Right kidney (tissue), 1 donor: ENCODE data around the gene EDN2.
A peak's percentile ranks its signal among the peaks of the same experiment; 100 is the strongest.

Experiments used
- DNase-seq: peaks from one replicate; pipeline ENCODE4 v3.0.0-alpha.2; 2016

The EDN2 gene

GRCh38 chr1:41483001-41483850, 1.3 kb downstream of the EDN2 start:
- no peak for DNase-seq

DNA sequence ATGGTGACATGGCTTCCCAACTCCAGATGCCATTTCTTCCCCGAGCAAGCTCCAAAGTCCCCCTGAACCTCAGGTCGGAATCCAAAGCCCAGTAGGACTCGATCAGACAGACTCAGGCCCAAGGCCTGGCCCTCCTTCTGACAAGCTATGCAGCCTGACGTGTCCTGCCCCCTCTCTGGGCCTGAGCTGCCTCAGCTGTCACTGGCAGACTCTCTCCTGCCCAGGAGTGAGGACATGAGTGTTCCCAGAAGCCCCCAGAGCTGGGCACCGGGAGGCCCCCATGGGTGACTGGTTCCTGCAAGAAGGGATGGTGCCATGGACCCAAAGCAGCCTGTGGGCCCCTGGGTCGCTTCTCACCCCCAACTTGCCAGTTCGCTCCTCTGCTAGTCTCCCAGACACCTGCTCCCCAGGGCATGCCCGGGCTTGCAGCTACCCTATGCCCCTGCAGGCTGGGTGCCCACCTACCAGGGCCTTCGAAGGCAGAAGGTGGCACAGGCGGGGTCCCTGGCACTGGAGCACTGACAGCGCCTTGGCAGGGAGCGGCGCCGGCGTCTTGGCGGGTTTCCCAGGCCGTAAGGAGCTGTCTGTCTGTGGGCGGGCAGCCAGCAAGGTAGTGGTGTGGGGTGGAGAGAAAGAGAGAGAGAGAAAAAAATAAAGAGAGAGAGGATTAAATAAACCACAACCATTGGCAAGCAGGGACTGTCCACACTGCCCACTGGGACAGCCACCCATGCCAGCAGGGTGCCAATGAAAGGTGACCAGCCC, 2.3 kb downstream of the EDN2 start:
- DNase-seq: no peak

GRCh38 chr1:41481109-41481775, 3.2 kb downstream of the EDN2 start:
- DNase-seq: no peak

DNA sequence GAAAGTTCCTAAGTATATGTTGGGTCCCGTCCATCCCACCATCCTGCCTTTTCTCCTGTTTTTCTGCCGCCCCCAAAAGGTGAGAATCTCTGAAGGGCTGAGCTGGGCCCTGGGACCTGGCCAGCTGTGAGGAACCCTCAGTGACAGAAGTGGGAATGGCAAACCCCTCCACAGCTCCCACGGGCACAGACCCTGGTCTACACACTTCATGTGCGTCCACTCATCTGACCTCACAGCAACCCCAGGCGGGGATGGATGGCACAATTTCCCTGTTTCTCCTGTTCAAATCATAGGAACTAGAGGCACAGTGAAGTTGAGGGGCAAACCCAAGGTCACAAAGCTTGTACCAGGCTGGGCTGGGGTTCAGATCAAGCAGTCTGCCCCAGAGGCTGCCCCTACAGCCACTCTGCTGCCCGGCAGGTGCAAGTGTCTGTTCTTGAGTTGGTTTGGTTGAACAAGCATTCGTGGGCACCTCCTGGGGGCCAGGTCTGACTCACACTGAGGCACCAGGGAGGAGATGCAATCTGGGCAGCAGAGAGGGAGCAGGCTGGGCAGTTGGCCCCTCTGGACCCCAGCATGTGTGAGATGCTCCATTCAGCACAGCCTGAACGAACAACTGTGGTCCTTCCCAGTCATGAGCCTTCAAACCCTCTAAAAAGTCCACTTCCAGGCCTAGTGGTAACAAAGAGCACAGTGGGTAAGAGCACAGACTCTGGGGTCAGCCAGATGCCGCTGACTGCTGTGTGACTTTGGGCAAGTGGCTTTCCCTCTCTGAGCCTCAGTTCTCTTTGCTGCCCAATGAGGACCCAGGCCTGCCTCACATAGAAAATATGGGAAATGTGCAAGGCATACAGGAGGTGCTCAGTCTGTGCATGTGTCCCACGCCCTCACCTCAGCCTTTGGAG, 4.0 kb downstream of the EDN2 start:
- DNase-seq: no peak

GRCh38 chr1:41479808-41480160, 4.7 kb downstream of the EDN2 start:
- no peak for DNase-seq

GRCh38 chr1:41479000-41479807, 5.3 kb downstream of the EDN2 start:
- no peak for DNase-seq

DNA sequence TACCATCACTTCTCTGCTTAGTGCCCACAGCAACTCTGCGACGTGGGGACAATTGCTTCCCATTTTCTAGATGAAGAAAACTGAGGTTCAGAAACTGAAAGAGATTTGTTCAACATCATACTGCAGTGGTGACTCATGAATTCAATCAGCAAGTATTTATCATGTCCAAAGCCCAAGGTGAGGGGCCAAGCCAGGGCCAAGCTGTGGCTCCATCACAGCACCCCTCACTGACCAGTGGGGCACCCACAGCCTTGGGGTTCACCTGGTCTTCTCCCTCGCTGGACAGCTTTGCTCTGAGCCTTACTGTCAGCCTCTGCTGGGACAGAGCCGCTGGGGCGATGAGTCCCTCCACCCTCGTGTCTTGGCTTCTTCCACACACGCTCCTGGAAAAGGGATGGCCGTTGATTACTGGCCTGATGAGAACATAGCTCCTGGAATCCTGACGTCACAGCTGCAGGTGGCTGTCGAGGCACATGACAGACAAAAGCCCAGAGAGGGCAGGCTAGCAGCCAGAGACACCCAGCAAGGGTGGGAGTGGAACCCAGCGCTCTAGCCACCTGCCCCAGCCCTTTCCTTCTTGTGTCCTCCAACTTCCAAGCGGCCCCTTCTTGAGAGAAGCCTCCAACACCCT, 6.2 kb downstream of the EDN2 start:
- DNase-seq: no peak

DNA sequence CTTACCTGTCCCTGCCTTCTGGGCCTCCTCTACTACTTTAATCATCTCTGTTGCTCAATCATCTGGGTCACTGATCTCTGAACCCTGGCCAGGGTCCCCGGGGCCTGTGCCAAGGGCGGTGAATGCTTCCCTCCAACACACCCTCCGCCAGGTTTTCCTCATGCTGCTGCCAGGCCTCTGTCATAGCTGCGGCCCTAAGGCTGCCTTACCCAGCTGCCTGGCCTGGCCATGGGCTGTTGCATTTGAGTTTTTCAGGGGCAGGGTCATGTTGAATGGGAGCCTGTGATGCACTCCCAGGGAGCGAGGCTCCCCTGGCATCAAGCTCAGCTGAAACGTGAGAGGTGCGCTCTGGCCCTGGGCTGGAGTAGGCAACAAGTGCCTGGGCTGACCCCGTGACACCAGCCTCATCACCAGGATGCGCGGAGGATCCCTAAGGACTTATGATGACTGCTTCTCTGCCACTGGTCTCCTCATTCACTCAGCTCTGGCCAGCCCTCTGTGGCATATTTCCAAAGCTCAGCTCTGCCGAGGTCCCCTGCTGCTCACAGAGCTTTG, 7.6 kb downstream of the EDN2 start:
- DNase-seq: peak; percentile 21

DNA sequence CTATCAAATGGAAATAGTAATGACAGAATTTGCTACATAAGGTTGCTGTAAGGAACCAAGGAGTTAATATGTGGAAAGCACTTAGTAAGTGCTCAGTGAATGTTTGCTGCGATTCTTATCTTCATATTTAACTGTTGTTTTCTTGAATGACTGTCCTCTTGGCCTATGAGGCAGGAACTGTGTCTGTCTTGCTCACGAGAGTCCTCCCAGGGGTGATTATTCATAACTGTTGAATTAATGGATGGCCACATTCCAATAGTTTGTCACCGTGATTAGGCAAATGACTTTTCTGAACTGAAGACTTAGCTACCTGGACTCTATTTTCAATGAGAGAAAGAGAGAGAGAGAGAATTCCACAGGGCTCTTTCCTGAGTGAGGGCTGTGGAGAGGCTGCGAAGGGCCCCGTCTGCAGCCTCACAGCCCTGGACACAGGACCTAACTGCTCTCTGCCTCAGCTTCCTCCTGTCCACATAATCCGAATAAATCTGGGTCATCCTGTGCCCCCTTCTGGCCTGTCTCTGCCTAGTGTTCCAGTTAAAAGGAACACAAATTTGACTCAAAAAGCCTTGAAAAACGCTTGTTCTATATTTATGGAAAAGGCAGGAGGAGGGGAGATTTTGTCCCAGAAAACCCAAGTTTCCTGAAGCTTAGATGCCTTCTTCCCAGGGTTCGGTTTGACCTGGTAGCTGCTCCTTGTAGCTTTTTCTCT, 8.5 kb downstream of the EDN2 start:
- DNase-seq: no peak

DNA sequence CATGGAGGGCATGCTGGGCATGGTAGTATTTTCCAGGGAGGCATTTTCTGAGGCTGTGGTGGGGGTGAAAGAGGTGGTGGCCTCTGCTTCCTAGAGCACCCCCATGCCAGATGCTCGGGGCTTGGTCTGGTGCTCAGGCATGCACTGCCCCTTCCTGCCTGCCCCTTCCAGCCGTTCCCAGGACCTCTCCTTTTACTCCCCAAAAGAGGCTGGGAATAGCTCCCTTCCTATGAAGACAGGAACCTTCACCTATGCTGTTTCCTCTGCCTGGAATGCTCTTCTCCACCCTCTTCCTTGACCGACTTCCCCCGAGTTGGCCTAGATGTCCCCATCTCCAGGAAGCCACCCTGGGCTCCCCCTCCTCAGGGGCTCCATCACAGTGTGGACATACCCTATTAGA, 9.1 kb downstream of the EDN2 start:
- DNase-seq: no peak

DNA sequence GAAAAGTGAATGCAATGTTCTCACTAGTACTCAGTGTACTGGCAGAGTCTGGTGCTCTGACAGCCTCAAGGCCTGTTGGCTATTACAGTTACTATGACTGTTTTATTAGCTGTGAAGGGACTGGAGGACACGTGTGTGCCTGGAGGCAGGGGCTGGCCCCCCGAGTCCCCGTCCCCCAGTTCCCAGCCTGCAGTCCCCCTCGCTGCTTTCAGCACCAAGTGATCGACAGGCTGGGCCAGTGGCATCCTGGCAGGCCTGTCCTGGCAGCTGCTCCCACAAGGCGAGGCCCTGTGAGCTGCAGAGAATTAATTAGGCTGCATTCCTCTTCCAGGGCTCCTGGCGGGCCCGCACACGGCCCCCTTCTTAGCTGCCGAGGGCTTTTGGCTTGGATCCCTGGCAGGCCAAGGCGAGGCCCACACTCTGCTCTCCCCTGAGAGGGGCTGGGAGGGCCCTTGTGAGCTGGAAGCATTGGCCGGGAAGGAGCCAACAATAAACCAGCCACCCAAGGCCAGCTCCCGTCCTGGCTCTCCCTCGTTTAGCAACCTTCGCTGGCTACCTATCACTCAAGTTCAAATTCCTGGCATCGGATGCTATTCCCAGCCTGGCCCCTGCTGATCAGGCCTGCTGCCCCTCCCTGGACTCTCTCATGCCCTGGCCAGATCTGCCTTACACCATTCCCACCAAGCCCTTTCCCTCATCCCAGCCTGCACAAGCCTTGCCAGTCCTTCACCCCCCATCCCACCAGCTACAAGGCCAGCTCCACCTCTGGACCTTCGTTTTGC, 9.8 kb downstream of the EDN2 start:
- peak; percentile 49 for DNase-seq

- no peak for DNase-seq
Observed at GRCh38 chr1:41473738-41474362, 10.6 kb downstream of the EDN2 start.

DNA sequence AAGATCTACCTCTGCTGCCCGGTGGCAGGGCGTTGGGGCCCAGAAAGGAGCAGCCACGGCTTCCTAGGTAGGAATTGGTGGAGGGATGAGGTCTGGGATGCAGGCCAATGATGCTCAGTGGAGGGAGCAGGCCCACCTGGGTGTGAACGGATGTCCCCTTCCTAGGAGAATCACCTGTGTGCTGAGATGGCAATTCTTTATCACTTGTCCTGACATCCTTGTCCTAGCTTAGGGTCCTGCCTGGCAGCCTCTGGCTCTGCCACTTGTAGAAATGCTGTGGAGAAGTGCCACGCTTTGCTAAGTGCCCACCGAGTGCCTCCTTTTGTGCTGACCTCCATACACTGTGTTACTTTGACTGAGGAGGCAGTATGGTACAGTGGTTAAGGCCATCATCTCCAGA, 12.8 kb downstream of the EDN2 start:
- no peak for DNase-seq

DNA sequence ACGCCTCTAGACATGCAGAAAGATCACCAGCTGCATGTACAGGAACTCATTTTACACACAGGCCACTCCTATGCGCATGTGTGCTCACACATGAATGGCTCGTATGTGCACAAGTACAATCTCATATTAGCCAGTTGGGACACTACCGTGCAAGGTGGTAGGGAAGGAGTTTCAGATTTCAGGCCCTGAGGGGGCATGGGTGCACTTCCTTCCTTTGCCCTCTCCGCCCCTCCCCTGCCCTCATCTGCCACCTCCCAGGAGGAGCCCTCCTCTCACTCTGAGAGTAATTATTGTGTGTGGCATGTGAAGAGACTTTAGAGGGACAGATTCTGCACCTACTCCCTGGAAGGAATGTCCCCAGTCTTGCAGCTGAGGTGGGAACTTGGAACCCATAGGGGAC, 14.8 kb downstream of the EDN2 start:
- DNase-seq: no peak

- no peak for DNase-seq
Observed at GRCh38 chr1:41468122-41468762, 16.2 kb downstream of the EDN2 start.

GRCh38 chr1:41467673-41468072, 16.8 kb downstream of the EDN2 start:
- DNase-seq: no peak

GRCh38 chr1:41466146-41466545, 18.3 kb downstream of the EDN2 start:
- DNase-seq: no peak

GRCh38 chr1:41465741-41466140, 18.7 kb downstream of the EDN2 start:
- no peak for DNase-seq
